OCI-LY1 (cell line): ENCODE data around the gene ARF1.

Experiments used
- H2AFZ ChIP-seq: fragments of 200-600 bp; sonication (generic), shearing (Covaris generic); 2 replicates; pipeline ENCODE4 v1.6.0; 2014; ENCODE audit warnings: antibody characterized with exemption, mild to moderate bottlenecking, low read length
- H3F3A ChIP-seq: fragments of 200-600 bp; sonication (generic), shearing (Covaris generic); 2 replicates; pipeline ENCODE4 v1.6.0; 2014; ENCODE audit warnings: mild to moderate bottlenecking, antibody characterized with exemption, low read length, moderate library complexity; ENCODE audit not compliant: insufficient read depth
- H3K27ac ChIP-seq: fragments of 200-600 bp; sonication (generic); 2 replicates; pipeline ENCODE4 v1.5.1; 2014; ENCODE audit warnings: low read length, mixed run types, mild to moderate bottlenecking, low read depth; ENCODE audit not compliant: poor library complexity, severe bottlenecking
- H3K27me3 ChIP-seq: fragments of 200-600 bp; sonication (generic); 2 replicates; pipeline ENCODE4 v1.6.0; 2014; ENCODE audit warnings: antibody characterized with exemption, mild to moderate bottlenecking, low read length, moderate library complexity; ENCODE audit not compliant: insufficient read depth
- H3K36me3 ChIP-seq: fragments of 200-600 bp; sonication (generic); 2 replicates; pipeline ENCODE4 v1.6.1; 2014; ENCODE audit warnings: mild to moderate bottlenecking, antibody characterized with exemption, low read length, moderate library complexity, mixed read lengths; ENCODE audit not compliant: insufficient read depth
- H3K4me1 ChIP-seq: fragments of 200-600 bp; sonication (generic); 2 replicates; pipeline ENCODE4 v1.5.1; 2014; ENCODE audit warnings: mild to moderate bottlenecking, low read length, moderate library complexity; ENCODE audit not compliant: insufficient read depth, severe bottlenecking
- H3K4me2 ChIP-seq: fragments of 200-600 bp; sonication (generic), shearing (Covaris generic); 2 replicates; pipeline ENCODE4 v1.6.1; 2014; ENCODE audit warnings: low read length
- H3K4me3 ChIP-seq: fragments of 200-600 bp; sonication (generic); 2 replicates; pipeline ENCODE4 v1.5.1; 2014; ENCODE audit warnings: low read length, low read depth, mild to moderate bottlenecking, mixed read lengths; ENCODE audit not compliant: poor library complexity, severe bottlenecking
- H3K79me2 ChIP-seq: fragments of 200-600 bp; shearing (Covaris generic); 2 replicates; pipeline ENCODE4 v1.6.1; 2016; ENCODE audit warnings: mixed run types, low read length, mixed read lengths; ENCODE audit not compliant: insufficient read depth
- H3K9ac ChIP-seq: fragments of 200-600 bp; sonication (generic), shearing (Covaris generic); 2 replicates; pipeline ENCODE4 v1.6.1; 2014; ENCODE audit warnings: mild to moderate bottlenecking, low read length, mixed read lengths
- H3K9me2 ChIP-seq: fragments of 200-600 bp; sonication (generic), shearing (Covaris generic); 2 replicates; pipeline ENCODE4 v1.6.1; 2014; ENCODE audit warnings: low read depth, mild to moderate bottlenecking, low read length, mixed read lengths
- H3K9me3 ChIP-seq: fragments of 200-600 bp; shearing (Covaris generic); 2 replicates; pipeline ENCODE4 v1.6.1; 2014; ENCODE audit warnings: low read length, mixed read lengths
- H4K20me1 ChIP-seq: fragments of 200-600 bp; sonication (generic), shearing (Covaris generic); 2 replicates; pipeline ENCODE4 v1.6.0; 2016; ENCODE audit warnings: mild to moderate bottlenecking, low read length; ENCODE audit not compliant: insufficient read depth
- CTCF ChIP-seq: fragments of 200-600 bp; sonication (generic), shearing (Covaris generic); IDR thresholded peaks from 2 replicates; pipeline ENCODE4 v1.5.1; 2017; ENCODE audit warnings: mild to moderate bottlenecking, antibody characterized with exemption, low read length, moderate library complexity, mixed read lengths
- EZH2 ChIP-seq: fragments of 200-600 bp; sonication (generic), shearing (Covaris generic); IDR thresholded peaks from 2 replicates; pipeline ENCODE4 v1.8.0; 2017; ENCODE audit warnings: borderline replicate concordance, mixed run types, mild to moderate bottlenecking, antibody characterized with exemption, low read length, moderate library complexity, mixed read lengths

The ARF1 gene

GRCh38 chr1:228035844-228036243, 46.7 kb upstream of the ARF1 start:
- Histone ChIP-seq H3K27ac (no peak overlapping the region), H3K27me3 (peaks cover 3% of the 10 kb centered on the region; the same call in 1 of the 2 replicates), H3K9ac (no peak overlapping the region), H3K4me2 (no peak overlapping the region), H3K9me2 (no peaks in the 10 kb centered on the region), H3K9me3 (peaks cover 6% of the 10 kb centered on the region), H3K36me3 (no peaks in the 10 kb centered on the region), H4K20me1 (no peaks in the 10 kb centered on the region), H3F3A (no peaks in the 10 kb centered on the region), H3K4me3 (no peak overlapping the region), H3K4me1 (no peaks in the 10 kb centered on the region), H3K79me2 (no peaks in the 10 kb centered on the region), H2AFZ (no peak overlapping the region)
- TF ChIP-seq EZH2 (no peak), CTCF (no peak)

- no peaks in the 10 kb centered on the region for H4K20me1 ChIP-seq
- H3K9me3 ChIP-seq = peaks cover 6% of the 10 kb centered on the region
- TF ChIP-seq CTCF (no peak), EZH2 (no peak)
- no peaks in the 10 kb centered on the region for H3K79me2 ChIP-seq
- H3K4me3 ChIP-seq = no peak overlapping the region
- peaks cover 3% of the 10 kb centered on the region; the same call in 1 of the 2 replicates for H3K27me3 ChIP-seq
- H3K9ac ChIP-seq = no peak overlapping the region
- H3K36me3 ChIP-seq = no peaks in the 10 kb centered on the region
- H3K4me1 ChIP-seq = no peaks in the 10 kb centered on the region
- no peak overlapping the region for H2AFZ ChIP-seq
- no peak overlapping the region for H3K27ac ChIP-seq
- H3K4me2 ChIP-seq = no peak overlapping the region
- H3F3A ChIP-seq = no peaks in the 10 kb centered on the region
- no peaks in the 10 kb centered on the region for H3K9me2 ChIP-seq
Observed at GRCh38 chr1:228036701-228037231, 45.7 kb upstream of the ARF1 start.

GRCh38 chr1:228037401-228038386, 44.8 kb upstream of the ARF1 start:
- Histone ChIP-seq H3K4me2 (no peak overlapping the region), H4K20me1 (no peaks in the 10 kb centered on the region), H3K4me3 (no peak overlapping the region), H3F3A (no peaks in the 10 kb centered on the region), H2AFZ (no peak overlapping the region), H3K9me2 (no peaks in the 10 kb centered on the region), H3K9ac (no peak overlapping the region), H3K9me3 (peaks cover 6% of the 10 kb centered on the region), H3K27ac (no peak overlapping the region), H3K36me3 (no peaks in the 10 kb centered on the region), H3K79me2 (no peaks in the 10 kb centered on the region), H3K27me3 (peaks cover 3% of the 10 kb centered on the region; the same call in 1 of the 2 replicates), H3K4me1 (no peaks in the 10 kb centered on the region)
- TF ChIP-seq CTCF (no peak), EZH2 (no peak)
